ENCODE data around the gene HRC.
"Not testable (repeated sequence)": the region's sequence is repeated elsewhere in the genome, so short reads cannot be mapped to it uniquely, and the experiment has no call there.

Gene HRC

GRCh38 chr19:49135686-49136085 lies 19.5 kb downstream of the HRC start:
- DNase-seq (ENCODE audit: low read depth): no peak

- no peak for DNase-seq (ENCODE audit: low read depth)
These were observed 21.4 kb downstream of the HRC start for GRCh38 chr19:49133621-49134454.

DNA sequence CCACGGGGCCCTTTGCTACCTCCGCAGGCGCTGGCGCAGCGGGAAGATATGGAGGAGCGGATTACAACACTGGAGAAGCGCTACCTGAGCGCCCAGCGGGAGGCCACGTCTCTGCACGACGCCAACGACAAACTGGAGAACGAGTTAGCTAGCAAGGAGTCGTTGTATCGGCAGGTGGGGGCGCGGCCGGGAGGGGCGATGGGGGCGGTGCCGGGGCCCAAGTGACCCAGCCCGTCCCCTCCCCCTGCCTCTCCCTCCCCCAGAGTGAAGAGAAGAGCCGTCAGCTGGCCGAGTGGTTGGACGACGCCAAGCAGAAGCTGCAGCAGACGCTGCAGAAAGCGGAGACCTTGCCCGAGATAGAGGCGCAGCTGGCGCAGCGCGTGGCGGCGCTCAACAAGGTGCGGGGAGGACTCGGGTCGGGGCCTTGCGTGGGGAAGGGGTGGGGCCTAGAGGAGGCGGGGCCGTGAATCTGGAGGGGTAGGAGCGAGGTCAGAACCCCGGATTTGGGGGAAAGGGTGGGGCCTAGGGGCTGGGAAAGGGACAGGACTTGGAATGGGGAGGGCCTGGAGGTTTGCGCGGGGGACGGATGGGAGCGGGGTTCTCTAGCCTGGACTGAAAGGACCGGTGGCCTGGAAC lies 22.1 kb downstream of the HRC start:
- DNase-seq (ENCODE audit: low read depth): no peak

DNA sequence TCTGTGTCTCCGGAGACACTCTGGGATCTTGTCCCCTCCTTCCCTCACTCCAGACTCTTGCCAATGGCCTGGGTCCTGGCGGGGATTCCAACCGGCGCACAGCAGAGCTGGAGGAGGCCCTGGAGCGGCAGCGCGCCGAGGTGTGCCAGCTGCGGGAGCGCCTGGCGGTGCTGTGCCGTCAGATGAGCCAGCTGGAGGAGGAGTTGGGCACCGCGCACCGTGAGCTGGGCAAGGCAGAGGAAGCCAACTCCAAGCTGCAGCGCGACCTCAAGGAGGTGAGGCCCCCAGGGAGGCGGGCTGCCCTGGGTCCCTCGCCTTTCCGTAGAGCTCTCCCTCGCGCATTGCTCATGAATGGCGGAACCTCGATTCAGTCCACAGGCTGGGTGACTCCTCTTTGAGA lies 24.9 kb downstream of the HRC start:
- no peak for DNase-seq (ENCODE audit: low read depth)

GRCh38 chr19:49129238-49129583 lies 26.0 kb downstream of the HRC start:
- no peak for DNase-seq (ENCODE audit: low read depth)

GRCh38 chr19:49128545-49129237 lies 26.5 kb downstream of the HRC start:
- DNase-seq (ENCODE audit: low read depth): no peak

GRCh38 chr19:49127674-49128544 lies 27.3 kb downstream of the HRC start:
- peak; percentile 93 for DNase-seq (ENCODE audit: low read depth)

GRCh38 chr19:49127225-49127624 lies 28.0 kb downstream of the HRC start:
- not testable (repeated sequence) for DNase-seq (ENCODE audit: low read depth)

- DNase-seq (ENCODE audit: low read depth): no peak
These were observed 28.6 kb downstream of the HRC start for GRCh38 chr19:49126575-49126974.

DNA sequence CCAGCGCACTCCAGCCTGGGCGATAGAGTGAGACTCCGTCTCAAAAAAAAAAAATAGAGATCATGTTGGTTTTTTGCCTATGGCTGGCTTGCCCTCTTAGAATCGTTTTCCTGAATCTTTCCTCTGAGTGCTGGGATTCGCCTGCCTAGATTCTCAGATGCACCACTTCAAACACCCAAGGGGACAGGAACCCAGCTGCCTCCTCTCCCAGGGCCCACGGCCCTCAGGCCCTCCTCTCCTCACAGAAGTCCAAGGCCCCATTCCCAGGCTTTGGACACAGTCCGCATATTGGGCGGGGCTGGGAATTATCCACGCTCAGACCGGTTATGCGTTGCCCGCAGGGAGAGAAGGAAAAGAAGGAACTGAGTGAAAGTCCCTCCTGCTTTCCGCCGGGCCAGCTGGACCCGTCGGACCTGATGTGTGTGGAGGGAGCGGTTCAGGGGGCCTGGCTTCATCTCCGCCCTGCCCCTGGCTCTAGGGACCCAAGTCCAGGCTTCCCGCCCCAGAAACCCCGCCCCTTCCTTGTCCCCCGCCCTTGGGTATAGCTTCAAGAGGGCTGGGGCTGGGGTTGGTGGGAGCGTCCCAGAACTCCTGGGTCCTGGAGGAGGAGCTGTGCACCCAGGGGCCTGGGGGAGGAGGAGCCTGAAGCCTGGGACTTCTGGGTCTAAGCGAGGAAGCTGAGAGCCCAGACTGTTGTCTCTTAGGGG lies 30.0 kb downstream of the HRC start:
- DNase-seq (ENCODE audit: low read depth): no peak

GRCh38 chr19:49123285-49123684 lies 31.9 kb downstream of the HRC start:
- not testable (repeated sequence) for DNase-seq (ENCODE audit: low read depth)

DNA sequence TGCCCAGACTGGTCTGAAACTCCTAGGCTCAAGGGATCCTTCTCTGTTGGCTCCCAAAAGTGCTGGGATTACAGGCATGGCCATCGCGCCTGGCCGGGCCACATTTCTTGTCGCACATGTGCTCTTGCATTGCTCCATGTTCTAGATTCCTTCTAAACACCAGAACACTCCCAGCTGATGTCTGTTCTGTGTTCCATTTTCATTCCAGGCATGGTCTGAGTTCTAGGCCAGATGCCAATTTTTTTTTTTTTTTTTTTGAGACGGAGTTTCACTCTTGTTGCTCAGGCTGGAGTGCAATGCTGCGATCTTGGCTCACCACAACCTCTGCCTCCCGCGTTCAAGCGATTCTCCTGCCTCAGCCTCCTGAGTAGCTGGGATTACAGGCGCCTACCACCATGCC lies 33.4 kb downstream of the HRC start:
- not testable (repeated sequence) for DNase-seq (ENCODE audit: low read depth)

DNA sequence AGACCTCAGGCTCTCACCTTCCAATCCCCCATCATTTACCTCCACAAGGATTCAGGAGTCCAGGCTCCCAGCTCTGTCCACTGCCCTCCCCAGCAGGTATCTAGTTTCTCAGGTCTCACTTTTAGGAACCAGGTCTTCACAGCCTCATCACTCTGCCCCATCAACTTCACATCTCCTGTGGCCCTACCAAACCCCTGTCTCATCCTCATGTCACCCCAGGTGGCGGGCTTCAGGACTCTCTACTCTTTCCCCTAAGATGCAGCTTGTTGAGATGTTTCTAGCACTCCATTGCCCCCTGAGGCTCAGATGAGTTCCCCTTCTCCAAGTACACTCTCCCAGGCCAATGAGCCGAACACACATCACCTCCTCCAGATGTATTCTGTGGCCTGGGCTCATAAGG lies 34.3 kb downstream of the HRC start:
- DNase-seq (ENCODE audit: low read depth): no peak

- no peak for DNase-seq (ENCODE audit: low read depth)
These were observed 34.9 kb downstream of the HRC start for GRCh38 chr19:49120325-49120683.

- DNase-seq (ENCODE audit: low read depth): peak; percentile 32
These were observed 35.5 kb downstream of the HRC start, which contains the start of gene PPFIA3 for GRCh38 chr19:49119411-49120324. Gene PPFIA3, plus strand, starts transcription at chr19:49119544. Its CDS starts 8,330 bp downstream, at chr19:49127874.

DNA sequence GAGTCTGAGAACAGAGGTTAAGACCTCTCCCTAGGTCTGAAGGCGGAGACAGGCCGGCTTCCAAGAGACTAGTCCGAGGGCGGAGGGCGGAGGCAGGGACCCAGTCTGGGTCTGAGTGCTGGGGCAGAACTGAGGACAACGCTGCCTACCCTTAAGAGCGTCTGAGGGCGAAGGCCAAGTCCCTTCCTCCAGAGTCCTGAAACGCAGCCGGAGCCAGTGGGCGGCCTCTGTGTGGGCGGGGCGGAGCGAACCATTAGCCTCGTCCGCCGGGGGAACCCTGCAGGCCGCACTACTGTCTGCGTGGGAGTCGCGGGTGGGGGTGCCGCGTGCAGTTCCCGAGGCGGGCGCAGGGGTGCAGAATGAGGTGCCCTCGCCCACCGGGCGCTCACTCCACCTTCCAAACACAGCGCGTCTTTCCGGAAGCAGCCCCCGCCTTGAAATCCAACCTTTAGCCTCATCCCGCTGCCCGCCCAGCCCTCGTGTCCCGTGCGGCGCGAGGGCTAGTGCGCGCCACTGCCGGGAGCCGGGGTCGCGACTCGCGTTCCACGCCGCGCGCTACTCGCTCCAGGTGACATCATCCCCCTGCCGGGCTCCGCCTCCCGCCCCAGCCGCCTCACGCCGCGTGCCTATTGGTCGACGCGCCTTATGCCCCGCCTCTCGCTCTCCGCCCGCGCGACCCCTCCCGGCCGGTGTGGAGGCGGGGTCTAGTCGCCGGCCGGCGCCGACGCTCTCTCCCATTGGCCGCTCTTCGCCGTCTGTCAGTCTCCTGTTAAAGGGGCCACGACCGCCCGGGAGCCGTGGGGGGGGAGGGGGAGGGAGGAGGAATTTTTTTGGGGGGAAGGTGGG lies 36.4 kb downstream of the HRC start, which contains the start of gene C19orf73:
Gene C19orf73, minus strand, starts transcription at position 579 of the 846 bp plus-strand sequence. Its CDS starts 121 bp downstream, at position 458.
- DNase-seq (ENCODE audit: low read depth): peak; percentile 84

GRCh38 chr19:49117677-49118564 lies 37.3 kb downstream of the HRC start:
- DNase-seq (ENCODE audit: low read depth): no peak

DNA sequence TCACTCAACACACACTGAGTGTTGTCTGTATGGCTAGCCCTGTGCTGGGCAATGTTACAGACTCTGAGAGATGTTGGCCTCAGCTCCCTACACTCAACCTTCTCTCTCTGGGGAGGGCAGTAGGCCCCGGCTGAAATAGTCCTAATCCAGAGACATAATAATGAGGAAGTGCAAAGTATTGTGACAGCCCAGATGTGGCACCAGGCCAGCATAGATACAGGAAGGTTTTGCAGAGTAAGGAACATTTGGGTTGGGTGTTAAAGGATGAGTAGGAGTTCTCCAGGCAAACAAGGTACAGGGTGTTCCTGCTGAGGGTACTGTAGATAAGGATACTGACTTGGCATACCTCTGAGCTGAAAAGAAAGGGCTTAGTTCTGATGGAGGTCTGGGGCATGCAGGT lies 38.7 kb downstream of the HRC start:
- no peak for DNase-seq (ENCODE audit: low read depth)
